Mesodermal cell (in vitro differentiated cells): ENCODE results near the gene TMC8.
A peak's percentile ranks its signal among the peaks of the same experiment; 100 is the strongest.

Experiments
- H3K27ac ChIP-seq: 2 replicates; pipeline ENCODE4 v1.7.0; 2013; ENCODE audit warnings: mild to moderate bottlenecking, low read depth, low read length, moderate library complexity; ENCODE audit not compliant: severe bottlenecking
- H3K36me3 ChIP-seq: 2 replicates; pipeline ENCODE4 v1.7.1; 2013; ENCODE audit warnings: mild to moderate bottlenecking, low read length, moderate library complexity; ENCODE audit not compliant: control insufficient read depth, insufficient read depth
- H3K4me1 ChIP-seq: one replicate; pipeline ENCODE4 v1.7.1; 2013; ENCODE audit warnings: mild to moderate bottlenecking, low read length; ENCODE audit not compliant: insufficient read depth, control insufficient read depth, poor library complexity, severe bottlenecking
- H3K4me3 ChIP-seq: 2 replicates; pipeline ENCODE4 v1.7.0; 2013; ENCODE audit warnings: low read length, control low read depth, mild to moderate bottlenecking; ENCODE audit not compliant: insufficient read depth, poor library complexity, severe bottlenecking; ENCODE audit errors: extremely low read depth
- H3K9me3 ChIP-seq: 2 replicates; pipeline ENCODE4 v1.7.1; 2013; ENCODE audit warnings: mild to moderate bottlenecking, low read length, moderate library complexity; ENCODE audit not compliant: control insufficient read depth
- WGBS, 2 experiments: methylation state at CpG; one replicate each; pipeline ENCODE4 v1.1.5; 2013; ENCODE audit warnings: missing lambda C conversion rate in 2 of 2; ENCODE audit not compliant: insufficient coverage in 2 of 2; 5-methylcytosine and 5-hydroxymethylcytosine counted together

Gene TMC8

DNA sequence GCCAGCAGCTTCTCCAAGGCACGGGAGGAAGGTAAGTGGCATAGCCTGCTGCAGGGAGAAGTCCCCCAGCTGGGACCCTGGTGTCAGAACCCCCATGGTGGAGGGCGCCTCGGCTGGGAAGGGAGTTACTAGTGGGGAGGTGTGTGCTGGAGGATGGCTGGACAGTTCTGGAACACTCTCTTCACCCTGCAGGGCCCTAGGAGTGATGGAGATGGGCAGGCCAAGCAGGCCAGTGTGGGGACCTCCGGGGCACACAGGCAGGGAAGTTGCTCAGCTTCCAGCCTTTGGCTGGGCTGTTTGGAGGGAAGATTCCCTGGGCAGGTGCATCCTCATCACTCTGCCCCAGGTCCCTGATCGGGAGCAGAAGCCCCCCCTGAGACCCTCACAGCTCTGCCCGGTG, 16.3 kb downstream of the TMC8 start:
- Histone ChIP-seq H3K27ac (no peak overlapping the region), H3K4me3 (no peak overlapping the region), H3K36me3 (no peaks in the 10 kb centered on the region), H3K9me3 (no peaks in the 10 kb centered on the region), H3K4me1 (peaks cover 14% of the 10 kb centered on the region)
- WGBS, 2 experiments = 94 to 97% methylated on average over 3 to 4 of the region's 6 CpGs

DNA sequence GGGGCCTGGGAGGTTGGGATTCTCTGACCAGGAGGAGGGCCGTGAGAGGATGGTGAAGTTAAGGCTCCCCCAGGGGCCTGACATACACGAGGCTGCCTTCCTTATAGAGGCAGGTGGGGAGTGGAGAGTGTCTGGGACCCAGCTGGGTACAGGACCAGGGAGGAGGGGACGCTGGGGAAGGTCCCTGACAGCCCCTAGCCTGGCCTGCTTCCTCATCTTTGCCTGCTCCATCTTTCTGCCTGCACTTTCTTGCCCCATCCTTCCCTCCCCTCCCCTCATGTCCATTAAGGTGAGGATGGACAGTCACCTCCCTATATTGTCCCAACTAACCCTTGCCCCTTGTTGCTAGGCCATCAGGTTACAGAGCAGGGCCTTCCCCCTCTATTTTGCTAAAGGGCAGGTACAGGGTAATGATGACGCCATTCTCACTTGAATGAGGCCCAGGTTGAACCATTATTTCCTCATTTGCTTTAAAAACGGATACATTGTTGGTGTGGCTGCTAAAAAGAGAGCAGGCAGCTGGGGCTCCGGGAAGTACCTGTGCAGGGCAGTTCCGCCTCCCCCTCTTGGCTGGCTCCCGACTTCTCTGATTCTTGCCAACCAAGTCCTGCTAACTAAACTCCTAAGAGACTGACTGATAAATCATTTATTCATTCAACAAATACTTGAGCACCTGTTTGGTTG, 16.9 kb downstream of the TMC8 start:
- 70 to 87% methylated on average over 4 to 7 of the region's 8 CpGs for WGBS, 2 experiments
- H3K27ac ChIP-seq = no peak overlapping the region

DNA sequence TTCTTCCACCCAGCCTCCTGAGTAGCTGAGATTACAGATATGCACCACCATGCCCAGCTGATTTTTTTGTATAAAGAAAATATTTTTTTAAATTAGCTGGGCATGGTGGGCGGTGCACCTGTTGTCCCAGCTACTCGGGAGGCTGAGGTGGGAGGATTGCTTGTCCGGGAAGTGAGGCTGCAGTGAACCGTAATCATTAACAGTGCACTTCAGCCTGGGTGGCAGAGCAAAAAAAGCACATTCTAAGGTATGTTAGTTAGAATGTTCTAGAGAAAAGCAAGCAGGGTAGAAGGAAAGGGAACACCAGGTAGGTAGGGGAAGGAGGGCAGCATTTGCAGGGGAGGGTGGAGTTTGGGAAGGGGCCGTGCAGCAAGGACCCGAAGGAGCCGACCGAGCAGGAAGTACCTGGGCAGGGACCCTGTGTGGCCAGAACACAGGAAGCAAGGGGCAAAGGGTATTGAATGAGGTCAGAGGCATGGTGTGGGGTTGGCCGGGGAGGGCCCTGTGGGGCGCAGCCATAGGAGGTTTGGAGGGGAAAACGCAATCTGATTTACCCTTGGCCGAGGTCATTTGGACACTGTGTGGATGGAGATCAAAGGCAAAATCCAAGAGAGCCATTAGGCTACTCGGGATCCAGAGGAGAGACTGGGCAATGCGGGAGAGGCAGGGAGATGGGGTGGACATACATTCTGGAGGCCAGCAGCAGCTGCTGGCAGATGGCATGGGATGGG, 17.9 kb downstream of the TMC8 start:
- WGBS, 2 experiments = 93 to 94% methylated on average over 12 to 14 of the region's 14 CpGs

More for the DNA sequence above, 16.9 kb downstream of the TMC8 start:
- Histone ChIP-seq H3K9me3 (no peaks in the 10 kb centered on the region), H3K4me1 (peaks cover 12% of the 10 kb centered on the region), H3K4me3 (no peak overlapping the region), H3K36me3 (no peaks in the 10 kb centered on the region)

DNA sequence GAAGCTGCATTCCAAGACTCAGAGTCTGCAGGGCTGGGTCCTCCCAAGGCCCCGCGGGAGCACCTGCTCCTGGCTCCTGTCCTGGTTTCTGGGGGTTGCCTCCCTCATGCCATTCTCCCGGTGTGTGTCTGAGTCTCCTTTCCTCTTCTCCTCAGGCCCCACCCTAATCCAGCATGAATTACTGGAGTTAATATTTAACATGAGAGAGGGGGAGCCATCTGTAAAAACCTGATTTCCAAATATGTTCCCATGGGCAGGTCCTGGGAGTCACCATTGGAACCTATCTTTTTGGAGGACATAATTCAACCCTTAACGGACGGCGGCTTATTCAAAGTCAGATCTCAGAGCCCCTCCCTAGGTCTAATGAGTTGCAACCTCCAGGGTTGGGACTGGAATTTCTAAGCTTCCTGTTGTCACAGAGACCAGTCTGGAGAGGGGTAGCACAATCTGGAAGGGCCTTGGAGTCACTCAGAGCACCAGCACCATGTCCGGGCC, 21.0 kb downstream of the TMC8 start:
- H3K36me3 ChIP-seq = no peaks in the 10 kb centered on the region
- 90 to 96% methylated on average over 5 to 6 of the region's 7 CpGs for WGBS, 2 experiments
- no peaks in the 10 kb centered on the region for H3K9me3 ChIP-seq
- H3K4me3 ChIP-seq = no peak overlapping the region
- H3K27ac ChIP-seq = peak overlapping the region; percentile 64
- H3K4me1 ChIP-seq = peaks cover 12% of the 10 kb centered on the region

More for the DNA sequence above, 17.9 kb downstream of the TMC8 start:
- Histone ChIP-seq H3K9me3 (no peaks in the 10 kb centered on the region), H3K36me3 (no peaks in the 10 kb centered on the region), H3K4me3 (no peak overlapping the region), H3K27ac (no peak overlapping the region), H3K4me1 (peaks cover 12% of the 10 kb centered on the region)

DNA sequence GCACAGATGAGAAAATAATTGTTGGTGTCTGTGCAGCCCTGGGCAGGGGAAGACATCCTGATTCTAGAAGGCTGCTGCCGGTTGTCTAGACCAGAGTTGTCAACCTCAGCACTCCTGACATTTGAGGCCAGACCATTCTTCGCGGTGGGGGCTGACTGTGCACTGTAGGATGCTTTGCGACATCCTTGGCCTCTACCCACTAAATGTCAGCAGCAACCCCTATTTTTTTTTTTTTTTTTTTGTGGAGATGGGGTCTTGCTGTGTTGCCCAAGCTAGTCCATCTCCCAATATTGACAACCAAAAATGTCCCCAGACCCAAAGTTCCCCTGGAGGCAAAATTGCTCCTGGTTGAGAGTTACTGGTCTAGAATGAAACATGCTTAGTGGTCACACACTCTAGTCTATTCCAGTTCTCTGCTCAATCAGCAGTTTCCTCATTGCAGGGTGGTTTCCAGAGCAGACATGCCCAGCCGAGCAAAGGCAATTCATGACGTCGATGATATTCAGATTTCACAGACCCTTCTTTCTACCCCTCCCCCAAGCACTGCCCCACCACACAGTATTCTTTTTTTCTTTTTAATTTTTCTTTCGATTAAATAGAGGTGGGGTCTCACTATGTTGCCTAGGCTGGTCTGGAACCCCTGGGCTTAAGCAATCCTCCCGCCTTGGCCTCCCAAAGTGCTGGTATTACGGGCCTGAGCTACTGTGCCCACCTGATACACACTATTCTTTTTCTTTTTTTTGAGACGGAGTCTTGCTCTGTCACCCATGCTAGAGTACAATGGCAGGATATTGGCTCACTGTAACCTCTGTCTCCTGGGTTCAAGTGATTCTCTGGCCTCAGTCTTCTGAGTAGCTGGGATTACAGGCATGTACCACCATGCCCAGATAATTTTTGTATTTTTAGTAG, 24.6 kb downstream of the TMC8 start:
- Histone ChIP-seq H3K9me3 (no peaks in the 10 kb centered on the region), H3K27ac (no peak overlapping the region), H3K36me3 (no peaks in the 10 kb centered on the region), H3K4me1 (peaks cover 16% of the 10 kb centered on the region), H3K4me3 (no peak overlapping the region)
- WGBS, 2 experiments = 82 to 88% methylated on average over 6 to 8 of the region's 11 CpGs

DNA sequence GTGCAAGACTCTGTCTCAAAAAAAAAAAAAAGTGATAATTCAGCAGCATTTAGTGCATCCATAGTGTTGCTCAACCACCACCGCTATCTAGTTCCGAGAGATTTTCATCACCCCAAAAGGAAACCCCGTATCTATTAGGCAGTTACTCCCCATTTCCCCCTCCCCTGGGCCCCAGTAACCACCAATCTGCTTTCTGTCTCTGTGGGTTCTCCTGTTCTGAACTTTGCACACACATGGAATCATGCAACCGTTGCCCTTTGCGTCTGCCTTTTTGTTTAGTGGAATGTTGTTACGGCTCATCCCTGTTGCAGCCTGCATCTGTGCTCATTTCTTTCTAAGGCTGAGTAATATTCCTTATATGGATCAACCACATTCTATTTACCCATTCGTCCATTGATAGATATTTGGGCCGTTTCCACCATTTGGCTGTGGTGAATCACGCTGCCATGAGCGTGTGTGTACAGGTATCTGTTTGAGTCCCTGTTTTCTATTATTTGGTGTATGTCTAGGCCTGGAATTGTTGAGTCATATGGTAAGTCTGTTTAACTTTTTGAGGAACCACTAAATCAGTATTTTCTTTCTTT, 29.1 kb downstream of the TMC8 start:
- Histone ChIP-seq H3K9me3 (no peaks in the 10 kb centered on the region), H3K4me1 (peaks cover 4% of the 10 kb centered on the region), H3K27ac (no peak overlapping the region), H3K36me3 (no peaks in the 10 kb centered on the region), H3K4me3 (no peak overlapping the region)
- WGBS, 2 experiments = 92 to 98% methylated on average over 3 to 7 of the region's 10 CpGs

DNA sequence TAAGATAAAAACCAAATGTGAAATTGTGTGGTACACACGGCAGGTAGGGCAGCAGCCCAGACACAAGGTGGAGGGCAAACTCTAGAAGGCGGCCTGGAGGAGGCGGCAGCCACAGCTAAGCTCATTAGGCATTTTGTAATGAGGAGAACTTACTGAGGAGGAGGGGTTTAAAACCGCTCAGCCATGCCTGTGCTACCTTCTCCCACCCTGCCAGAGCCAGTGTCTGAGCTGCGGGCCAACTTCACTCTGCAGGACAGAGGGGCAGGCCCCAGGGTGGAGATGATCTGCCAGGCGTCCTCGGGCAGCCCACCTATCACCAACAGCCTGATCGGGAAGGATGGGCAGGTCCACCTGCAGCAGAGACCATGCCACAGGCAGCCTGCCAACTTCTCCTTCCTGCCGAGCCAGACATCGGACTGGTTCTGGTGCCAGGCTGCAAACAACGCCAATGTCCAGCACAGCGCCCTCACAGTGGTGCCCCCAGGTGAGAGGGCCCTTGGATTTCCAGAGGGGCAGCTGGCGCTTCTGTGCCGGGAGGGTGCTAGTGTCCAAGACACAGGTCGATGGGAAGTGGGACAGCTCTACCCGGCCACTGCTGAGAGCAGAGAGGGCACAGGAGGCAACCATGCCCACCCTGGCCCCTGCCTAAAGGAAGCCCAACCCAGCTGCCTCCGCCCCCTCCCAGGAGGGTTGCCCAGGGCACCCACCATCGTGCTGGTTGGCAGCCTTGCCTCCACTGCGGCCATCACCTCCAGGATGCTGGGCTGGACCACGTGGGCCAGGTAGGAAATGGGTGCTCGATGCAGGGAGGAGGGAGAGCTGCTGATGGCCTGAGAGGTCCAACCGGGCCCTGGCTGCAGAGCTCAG, 33.5 kb downstream of the TMC8 start:
- no peak overlapping the region for H3K4me3 ChIP-seq
- peaks cover 4% of the 10 kb centered on the region for H3K4me1 ChIP-seq
- H3K27ac ChIP-seq = no peak overlapping the region
- 86 to 94% methylated on average over 20 to 22 of the region's 22 CpGs for WGBS, 2 experiments
- no peaks in the 10 kb centered on the region for H3K36me3 ChIP-seq
- no peaks in the 10 kb centered on the region for H3K9me3 ChIP-seq

DNA sequence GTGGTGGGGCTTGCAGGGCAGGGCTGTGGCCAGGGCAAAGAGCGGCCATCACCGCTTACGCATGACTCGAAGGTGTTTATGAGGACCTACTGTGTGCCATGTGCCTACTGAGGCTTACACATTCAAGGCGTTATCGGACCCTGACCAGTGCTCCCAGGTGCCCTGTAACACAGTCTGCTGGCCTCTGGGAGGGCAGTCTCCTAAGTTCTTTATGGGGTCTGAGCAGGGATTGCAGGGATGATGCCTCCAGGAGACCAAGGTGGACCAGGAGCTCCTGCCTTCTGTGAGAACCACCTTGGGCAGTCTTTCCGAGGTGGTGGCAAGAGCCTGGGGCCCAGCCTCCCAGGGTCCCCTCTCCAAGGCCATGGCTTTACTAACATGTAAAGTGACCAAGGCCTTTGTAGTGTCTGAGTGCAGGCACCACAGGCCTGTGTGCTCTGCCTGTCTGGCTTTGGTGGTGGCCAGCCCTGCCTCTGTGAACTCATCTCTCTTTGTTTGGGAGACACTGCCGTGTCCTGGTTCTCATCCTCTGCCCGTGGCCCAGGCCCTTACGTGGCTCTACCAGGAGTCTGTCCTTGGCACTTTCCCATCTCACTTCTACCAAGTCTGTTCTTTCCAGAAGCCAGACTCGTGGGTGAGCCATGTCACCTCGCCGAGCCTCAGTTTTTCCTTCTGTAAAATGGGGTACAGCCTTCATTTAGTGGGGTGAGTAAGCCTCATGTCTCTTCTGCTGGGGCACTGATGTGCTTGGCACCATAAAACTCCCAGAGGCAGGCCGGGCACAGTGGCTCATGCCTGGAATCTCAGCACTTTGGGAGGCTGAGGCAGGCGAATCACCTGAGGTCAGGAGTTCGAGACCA, 34.4 kb downstream of the TMC8 start:
- no peaks in the 10 kb centered on the region for H3K9me3 ChIP-seq
- H3K27ac ChIP-seq = no peak overlapping the region
- no peaks in the 10 kb centered on the region for H3K36me3 ChIP-seq
- no peaks in the 10 kb centered on the region for H3K4me1 ChIP-seq
- H3K4me3 ChIP-seq = no peak overlapping the region
- 91 to 98% methylated on average over 14 to 16 of the region's 16 CpGs for WGBS, 2 experiments

DNA sequence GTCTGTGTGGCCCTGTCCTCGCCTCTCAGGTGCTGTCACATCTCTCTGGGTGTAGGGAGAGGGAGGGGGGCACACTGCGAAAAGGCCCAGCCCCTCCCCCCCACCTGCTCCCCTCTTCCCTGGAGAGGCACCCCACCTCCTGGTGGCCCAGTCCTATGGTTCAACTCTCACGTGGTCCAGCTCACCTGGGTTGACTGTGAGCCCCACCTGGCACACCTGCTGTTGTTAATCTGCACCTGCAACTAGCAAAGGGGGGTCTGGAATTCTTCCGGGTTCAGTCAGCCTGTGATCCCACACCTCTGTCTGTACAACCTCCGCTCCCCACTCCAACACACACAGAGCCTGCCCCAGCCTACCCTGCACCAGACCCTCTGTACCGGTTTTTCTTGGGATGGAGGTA, 35.8 kb downstream of the TMC8 start:
- Histone ChIP-seq H3K9me3 (no peaks in the 10 kb centered on the region), H3K27ac (no peak overlapping the region), H3K4me1 (no peaks in the 10 kb centered on the region), H3K36me3 (peaks cover 4% of the 10 kb centered on the region), H3K4me3 (no peak overlapping the region)
- 80% methylated on average over 1 of the region's 6 CpGs; no CpG with 5 or more reads in 1 of the 2 experiments for whole genome bisulfite sequencing, 2 experiments
